Cerebellar cortex (tissue), 1 donor: ENCODE measurements around the gene VEGFA.
A peak's percentile ranks its signal among the peaks of the same experiment; 100 is the strongest.

Experiments
- DNase-seq: peaks from one replicate; pipeline ENCODE4 v3.0.0-alpha.2; 2015; ENCODE audit warnings: low spot score

VEGFA gene

DNA sequence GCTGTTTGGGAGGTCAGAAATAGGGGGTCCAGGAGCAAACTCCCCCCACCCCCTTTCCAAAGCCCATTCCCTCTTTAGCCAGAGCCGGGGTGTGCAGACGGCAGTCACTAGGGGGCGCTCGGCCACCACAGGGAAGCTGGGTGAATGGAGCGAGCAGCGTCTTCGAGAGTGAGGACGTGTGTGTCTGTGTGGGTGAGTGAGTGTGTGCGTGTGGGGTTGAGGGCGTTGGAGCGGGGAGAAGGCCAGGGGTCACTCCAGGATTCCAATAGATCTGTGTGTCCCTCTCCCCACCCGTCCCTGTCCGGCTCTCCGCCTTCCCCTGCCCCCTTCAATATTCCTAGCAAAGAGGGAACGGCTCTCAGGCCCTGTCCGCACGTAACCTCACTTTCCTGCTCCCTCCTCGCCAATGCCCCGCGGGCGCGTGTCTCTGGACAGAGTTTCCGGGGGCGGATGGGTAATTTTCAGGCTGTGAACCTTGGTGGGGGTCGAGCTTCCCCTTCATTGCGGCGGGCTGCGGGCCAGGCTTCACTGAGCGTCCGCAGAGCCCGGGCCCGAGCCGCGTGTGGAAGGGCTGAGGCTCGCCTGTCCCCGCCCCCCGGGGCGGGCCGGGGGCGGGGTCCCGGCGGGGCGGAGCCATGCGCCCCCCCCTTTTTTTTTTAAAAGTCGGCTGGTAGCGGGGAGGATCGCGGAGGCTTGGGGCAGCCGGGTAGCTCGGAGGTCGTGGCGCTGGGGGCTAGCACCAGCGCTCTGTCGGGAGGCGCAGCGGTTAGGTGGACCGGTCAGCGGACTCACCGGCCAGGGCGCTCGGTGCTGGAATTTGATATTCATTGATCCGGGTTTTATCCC lies at the start of gene VEGFA:
VEGFA (plus strand) TSS at position 686 of the 846 bp plus-strand sequence.
- peak; percentile 88 for DNase-seq

DNA sequence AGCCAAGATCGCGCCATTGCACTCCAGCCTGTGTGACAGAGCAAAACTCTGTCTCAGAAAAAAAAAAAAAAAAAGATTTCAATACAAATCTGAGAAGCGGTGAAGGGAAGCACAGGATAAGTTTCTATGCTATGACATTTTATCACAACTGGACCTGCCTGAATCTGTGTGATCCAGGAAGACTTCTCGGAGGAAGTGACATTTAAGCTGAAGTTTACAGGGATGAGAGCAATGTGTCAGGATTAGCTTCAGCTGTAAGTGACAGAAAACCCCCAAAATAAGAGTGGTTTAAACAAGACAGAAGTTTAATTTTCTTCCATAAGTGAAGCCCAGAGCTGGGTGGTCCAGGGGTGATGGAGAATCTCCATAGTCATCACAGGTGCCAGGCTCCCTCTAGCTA lies 49.0 kb upstream of the VEGFA start:
- no peak for DNase-seq

DNA sequence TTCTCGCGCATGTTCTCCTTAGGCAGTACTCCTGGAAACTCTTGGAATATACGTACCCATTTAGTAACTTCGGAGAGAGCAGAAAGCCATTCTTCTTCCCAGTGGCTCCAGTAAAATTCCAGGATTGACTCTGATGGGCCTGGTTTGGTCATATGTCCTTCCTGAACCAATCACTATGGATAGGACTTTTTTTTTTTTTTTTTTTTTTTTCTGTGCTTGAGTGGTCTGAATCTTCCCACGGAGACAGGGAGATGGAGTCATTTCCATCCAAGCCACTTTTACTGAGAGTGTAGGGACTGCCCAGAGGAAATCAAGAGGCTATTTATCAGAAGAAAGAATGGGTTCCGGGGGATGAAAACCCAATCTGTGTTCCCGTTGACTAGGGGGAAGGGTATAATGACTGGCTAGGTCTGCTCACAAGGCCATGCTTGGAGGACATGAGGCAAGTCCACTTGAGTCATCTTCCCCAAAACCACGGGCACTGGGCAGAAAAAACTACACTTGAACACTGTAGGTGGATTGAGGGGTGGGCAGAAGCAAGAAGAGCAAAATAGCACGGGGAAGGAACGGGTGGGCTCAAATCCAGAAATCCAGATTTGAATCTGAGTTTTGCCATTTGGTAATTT lies 47.0 kb upstream of the VEGFA start:
- no peak for DNase-seq

DNA sequence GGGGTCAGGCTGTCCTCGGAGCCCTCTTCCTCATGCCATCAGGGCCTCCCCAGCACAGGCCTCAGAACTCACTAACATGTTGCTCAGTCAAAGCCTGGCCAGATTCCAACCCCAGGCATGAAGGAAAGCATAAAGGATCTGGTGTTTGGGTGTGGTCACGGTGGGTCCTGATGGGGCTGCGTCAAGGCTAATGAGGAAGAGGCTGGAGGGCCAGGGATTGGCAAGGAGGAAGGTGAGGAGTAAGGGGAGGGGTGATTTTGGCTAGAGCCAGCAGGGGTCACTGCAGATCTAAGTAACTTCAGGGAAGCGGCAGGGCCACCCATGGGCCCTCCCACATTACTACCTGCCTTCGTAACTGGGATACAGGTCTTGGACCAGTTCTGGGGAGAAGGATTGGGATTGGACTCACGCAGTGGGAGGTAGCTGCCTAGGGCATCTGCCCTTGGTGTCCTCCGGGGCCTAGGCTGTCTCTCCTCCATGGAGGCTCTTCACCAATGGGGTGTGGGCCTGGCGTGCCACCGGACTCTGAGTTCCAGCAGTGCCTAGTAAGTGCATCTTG lies 46.2 kb upstream of the VEGFA start:
- DNase-seq, result peak; percentile 55

DNA sequence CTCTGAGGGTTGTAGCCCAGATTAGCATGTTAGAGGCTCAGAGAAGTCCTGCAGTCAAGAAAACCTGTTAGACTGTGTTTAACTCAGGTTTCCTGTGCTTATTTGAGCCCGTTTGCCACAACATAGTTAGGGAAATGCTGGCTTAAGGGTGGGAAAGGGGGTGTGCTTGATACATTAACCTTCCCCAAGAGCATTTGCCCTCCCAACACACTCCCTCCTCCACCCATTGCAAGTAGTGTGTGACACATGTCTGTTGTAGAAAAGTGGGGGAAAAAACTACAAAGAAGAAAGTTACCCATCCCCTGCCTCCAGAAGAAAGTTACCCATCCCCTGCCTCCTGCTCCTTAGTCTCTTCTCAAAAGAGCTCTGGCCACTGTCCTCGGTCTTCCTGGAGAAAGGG lies 45.7 kb upstream of the VEGFA start:
- DNase-seq, result no peak

DNA sequence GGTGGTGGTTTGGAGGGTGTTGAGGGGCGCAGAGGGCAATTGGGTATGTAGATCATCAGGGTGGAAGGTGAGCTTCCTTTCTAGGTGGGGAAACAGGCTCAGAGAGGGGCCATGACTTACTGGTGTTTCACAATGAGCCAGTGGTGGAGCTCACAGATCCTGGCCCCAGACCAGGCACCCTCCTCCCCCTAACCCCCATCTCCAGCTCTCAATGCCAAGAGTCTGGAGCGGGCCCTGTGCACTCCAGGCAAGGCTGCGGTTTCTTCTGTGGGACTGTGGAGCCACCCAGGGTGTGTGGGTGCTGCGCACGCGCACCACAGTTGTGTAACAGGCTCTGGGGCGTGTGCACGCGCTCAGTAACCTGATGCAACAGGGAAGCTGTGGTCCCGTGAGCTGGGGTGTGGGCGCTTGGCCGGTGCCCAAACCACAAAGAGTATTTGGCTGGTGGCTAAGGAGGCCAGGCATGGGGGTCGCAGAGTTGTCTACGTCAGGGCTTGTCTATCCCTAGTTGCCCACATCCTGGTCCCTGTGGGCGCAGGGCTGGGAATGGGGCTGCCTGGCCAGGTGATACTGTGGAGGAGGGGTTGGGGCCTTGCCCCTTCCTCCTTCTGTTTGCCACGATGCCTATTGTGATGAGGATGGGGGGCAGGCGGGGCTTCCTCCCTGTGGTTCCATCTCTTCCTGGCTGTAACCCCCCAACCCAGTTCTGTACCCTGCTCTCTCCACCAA lies 44.9 kb upstream of the VEGFA start:
- DNase-seq, result no peak

DNA sequence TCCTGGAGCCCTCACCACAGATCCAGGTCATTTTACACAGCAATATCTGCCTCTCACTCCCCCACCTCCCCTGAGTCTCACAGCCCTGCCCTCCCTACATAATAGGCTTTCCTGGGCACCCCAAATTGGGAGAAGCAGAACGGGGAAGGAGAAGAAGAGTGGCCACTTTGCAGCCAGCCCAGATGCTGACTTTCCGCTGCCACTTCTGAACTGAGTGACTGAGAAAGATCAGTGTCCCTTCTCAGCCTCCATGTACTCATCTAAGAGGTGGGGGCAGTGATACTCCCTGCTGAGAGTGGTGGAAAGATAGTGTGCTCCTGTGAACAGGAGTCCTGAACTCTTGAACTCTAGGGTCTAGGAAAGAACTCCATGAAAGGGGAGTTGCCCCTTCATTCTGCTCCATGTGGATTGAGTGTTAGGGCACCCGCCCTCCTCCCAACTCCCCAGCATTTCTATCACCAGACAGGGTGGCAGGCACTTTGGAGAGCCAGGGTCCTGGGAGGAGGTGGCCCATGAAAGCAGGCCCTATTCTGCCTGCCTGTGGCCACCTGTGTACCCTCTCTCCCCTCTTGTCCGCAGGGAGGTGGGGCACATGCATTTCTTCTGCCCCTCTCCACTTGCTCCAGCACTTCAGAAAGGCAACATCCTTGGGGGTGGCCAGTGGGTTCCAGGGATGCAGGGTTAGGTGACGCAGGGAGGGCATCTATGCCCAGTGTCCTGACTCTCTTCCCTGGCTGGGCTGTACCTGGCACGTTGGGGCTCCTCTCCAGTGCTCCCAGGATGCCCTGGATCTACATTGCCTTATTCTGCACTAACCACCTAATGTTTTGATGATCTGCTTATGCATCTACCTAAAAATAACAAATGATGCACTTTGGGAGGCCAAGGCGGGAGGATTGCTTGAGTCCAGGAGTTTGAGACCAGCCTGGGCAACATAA lies 44.1 kb upstream of the VEGFA start:
- no peak for DNase-seq

DNA sequence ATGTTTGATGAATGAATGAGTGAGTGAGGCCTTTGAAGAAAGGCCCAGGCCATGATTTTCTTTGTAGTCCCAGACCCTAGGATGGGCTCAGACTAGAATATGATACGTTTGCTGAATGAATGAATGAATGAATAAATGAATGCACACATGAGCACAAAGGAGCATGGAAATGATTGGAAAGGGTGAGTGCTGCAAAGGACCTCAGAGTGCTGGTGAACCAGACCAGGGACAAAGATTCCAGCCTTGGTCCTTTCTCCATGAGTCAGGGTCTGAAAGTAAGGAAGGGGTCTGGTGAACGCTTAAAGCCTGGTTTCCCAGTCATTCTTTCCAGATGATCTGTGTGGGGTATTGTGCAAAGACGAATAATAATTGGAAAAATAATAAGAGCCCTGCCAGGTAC lies 42.4 kb upstream of the VEGFA start:
- no peak for DNase-seq

DNA sequence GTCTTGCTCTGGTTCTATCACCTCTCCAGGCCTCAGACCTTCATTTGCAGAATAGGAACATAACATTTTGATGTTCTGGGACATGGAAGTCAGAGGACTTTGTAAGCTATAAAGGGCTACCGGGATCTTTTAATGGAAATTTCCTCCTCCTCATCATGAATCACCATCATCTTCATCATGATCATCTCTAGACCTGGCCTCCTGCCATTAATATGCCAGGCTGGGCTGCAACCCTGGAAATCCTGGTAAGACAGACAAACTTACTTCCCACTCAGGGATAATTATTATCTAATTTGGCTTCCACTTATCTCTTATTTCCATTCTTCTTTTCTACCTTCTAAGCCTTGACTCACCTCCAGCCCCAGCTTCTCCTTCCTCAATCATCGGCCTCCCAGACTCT lies 41.4 kb upstream of the VEGFA start:
- no peak for DNase-seq

DNA sequence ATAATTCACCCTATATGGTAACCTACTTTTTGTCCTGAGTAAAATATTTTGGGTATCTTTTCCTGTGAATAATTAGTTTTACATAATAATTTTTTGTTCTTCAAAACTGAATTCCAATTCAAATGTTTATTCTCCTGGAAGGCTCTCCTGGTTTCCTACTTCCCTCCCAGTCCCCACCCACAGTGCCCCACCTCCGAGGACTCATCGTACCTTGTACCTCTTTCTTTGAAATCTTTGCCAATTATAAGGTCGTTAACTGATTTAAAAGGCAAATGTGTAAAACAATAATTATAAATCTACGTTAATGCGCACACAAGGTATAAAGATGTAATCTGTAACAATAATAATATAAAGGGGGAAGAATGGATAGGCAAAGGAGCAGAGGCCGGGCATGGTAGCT lies 40.5 kb upstream of the VEGFA start:
- DNase-seq, result no peak

DNA sequence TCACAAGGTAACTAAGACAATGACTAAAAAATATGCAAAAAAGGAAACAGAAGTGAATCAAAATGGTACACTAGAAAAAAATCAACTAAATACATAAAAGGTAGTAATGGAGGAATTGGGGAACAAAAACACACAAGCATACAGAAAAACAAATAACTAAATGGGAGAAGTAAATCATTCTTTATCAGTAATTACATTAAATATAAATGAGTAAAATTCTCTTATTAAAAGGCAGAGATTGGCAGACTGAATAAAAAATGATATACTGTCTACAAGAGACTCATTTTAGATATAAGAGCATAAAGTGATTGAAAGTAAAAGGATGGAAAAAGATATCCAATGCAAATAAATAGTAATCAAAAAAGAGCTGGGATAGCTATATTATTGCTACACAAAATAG lies 39.4 kb upstream of the VEGFA start:
- no peak for DNase-seq

DNA sequence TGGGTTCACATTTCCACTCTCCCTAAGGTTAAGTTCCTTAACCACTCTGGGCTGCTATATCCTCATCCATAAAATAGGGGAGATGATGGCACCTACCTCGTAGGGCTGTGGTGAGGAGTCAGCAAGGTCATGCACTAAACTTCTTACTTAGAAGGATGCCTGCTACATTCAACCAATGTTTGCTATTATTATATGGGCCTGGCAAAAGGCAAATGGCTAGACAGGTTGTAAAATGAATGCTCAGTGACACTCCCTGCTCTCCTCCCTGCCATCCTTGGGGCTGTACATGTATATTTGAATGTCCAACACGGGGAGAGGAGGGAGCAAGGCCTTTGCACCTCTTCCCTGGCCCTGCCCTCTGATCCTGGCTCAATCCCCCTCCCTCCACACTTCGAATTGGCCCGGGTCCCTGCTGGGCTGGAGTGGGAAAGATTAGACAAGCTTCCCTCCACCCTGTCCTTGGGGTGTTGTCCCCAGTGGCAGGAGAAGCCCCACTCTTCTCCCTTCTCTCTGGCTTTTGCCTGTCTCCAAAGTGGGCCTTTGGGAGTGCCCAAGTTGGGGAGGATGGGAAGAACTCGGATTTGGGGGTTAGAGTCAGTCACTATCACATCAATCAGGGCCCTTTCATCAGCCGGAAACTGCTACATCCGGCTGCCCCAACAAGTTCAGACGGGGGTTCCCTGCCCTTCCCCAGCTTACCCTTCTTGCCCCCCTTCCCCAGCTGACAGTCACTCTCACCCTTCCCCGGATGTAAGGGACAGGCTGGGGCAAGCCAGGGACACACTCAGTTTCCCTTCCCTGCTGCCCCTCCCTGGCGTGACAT lies 36.3 kb upstream of the VEGFA start:
- DNase-seq, result no peak

DNA sequence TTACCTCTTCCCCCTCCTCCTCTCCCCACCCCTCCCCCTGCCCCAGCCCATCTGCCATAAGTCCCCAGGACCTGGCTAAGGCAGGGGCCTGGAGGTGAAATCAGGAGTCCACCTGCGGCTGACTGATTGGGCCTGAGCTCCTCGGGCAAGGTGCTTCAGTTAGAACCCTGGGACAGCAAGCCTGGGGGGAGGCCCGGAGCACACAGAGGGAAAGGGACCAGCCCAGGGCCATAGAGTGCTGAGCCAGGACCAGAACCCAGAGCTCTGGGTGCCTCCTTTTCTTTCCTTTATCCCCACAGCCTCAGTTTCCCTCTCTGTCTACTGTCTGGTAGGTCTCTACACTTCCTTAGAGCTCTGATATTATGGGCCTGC lies 35.7 kb upstream of the VEGFA start:
- DNase-seq, result no peak

DNA sequence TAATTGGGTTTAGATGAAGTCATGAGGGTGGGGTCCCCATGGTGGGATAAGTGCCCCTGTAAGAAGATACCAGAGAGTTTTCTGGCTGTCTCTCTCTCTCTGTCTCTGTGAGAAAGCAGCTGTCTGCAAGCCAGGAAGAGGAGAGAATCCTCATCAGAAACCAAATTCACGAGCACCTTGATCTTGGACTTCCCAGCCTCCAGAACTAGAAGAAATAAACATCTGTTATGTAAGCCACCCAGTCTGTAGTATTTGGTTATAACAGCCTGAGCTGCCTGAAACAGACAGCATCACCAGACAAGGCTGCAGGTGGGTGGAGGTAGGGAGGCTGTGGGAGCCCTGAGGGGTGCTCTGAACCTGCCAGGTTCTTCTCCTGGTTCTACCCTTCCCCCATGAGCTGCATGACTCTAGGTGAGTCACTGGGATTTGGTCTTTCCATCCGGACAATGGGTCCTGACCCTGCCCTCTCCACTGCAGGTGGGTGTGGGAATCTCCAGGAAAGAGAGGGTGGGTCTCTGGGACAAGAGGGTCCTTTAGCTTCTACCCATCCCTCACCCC lies 34.3 kb upstream of the VEGFA start:
- DNase-seq, result no peak

DNA sequence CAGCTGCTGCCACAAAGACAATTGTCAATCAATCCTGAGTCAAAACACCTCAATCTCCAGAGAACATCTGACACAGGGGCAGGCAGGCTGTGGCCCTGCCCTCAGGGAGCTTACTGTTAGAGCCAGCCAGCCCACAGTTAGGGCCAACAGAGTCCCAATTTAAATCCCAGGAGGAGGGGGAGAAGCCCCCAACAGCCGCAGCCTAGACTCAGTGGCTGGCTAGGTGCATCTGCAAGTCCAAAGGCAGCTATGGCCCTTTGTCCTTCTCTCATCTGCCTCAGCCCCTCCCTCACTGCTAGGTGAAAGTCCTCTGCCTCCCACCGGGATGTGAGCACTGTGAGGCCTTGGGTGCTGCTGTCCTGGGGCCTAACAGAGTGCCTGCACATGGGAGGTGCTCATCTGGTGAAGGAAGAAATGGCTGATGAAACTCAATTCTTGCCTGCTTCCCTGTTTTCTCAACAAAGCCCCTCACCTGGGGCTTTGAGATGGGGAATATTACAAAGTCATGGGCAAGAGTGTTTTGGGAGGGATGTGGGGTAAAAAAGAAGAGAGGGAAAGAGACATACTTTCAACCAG lies 33.7 kb upstream of the VEGFA start:
- DNase-seq, result no peak

DNA sequence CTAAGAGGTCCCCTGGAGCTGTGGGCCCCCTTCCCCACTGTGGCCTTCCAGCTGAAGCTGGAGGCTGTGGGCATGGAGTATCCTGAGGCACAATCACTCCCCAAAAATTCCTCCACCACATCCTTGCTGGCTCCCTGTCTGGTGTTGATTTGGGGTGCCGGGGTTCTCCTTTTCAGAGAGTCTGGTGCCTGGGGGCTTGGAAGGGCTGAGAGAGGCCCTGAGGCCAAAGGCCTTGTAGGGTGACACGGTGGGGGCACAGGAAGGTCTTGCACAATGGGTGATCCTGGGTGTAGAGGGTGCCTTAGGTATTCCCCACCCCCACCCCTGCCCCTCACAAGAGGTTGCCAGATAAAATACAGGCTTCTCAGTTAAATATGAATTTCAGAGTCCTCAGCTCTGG lies 33.2 kb upstream of the VEGFA start:
- no peak for DNase-seq

DNA sequence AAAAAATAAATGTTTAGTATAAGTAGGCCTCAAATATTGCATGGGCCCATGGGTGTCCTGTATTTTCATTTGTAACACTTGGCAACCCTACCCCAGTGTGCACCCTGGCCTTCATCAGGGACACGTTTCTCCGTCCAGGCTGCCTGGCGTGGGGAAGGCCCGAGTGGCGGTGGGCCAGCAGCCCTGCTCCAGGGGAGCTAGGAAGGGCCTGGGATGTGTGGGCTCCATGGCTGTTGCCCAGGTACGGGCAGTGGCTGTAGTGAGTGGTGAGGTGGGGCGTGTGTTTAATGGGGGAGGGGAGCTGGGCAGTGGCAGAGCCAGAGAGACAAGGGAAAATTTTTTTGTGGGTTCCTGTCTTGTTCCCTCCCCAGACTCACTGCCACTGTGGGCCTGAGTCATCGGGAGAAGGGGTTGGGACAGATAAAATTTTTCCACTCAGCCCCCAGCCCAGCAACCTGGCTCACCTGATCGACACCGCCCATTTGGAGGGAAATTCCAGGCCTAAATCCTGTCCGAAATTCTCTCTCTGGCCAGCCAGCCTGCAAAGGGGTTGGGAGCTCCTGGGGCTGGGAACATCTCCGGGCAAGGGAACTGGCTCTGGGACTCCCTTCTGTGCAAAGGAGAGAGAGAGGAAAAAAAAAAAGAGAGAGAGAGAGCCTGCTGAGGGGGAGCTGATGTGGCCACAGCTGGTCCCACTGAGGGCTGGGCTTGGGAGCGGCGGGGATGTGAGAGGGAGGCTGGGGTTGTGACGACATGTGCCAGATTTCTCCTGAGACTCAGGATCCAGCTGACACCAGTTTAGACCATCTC lies 32.5 kb upstream of the VEGFA start:
- no peak for DNase-seq

DNA sequence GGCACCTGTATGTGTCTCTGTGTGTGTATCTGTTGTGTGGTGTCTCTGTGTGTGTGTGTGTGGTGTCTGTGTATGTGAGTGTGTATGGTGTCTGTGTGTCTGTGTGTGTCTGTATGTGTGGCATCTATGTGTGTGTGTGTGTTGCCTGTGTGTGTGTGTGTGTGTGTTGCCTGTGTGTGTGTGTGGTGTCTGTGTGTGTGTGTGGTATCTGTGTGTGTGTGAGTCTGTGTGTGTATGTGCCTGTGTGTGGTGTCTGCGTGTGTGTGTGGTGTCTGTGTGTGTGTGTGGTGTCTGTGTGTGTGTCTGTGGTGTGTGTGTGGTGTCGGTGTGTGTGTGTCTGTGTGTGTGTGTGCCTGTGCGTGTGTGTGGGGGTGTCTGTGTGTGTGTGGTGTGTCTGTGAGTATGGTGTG lies 31.7 kb upstream of the VEGFA start:
- DNase-seq, result no peak
